Measurements from ENCODE around the gene SEPTIN10. TPM values are rescaled to one million over a fixed set of nuclear protein-coding genes. Genes with fewer than 3 reads are reported as not detected.

The SEPTIN10 gene
- 32.1 to 55.5 TPM (median 40.6 TPM) in 5 replicates for total RNA-seq (2022; extraction: Qiagen RNA extraction)

DNA sequence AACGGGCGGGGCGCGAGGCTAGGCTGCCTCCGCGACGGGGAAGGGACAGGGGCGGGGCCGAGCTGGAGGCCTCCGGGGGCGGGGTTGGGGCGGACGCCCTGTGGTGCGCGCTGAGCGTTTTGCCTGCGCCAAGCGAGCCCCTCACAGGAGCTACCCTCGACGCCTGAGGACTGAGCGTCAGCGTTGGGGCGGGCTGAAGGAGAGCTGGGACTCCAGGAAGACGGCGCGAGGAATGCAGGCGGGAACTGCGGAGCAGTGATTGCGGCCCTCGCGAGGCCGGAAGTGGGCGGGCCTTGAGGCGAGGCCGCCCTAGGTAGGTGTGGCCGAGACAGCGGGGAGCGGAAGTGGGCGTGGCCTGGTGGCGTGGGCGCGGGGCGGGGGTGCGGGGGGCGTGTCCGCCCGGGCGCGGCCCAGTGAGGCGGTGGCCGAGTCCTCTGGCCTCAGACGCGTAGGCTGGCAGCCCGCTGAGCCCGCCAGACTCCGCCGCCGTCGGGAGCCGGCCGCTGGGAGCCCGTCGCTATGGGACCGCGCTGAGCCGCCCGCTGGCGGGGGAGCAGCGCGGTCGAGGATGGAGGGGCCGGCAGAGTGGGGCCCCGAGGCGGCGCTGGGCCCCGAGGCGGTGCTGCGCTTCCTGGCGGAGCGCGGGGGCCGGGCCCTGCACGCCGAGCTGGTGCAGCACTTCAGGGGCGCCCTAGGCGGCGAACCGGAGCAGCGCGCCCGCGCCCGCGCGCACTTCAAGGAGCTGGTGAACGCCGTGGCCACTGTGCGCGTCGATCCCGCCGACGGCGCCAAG lies at the start of gene SEPTIN10, which contains the start of gene SOWAHC:
Gene SEPTIN10 (minus strand): TSS at position 45 of the 793 bp plus-strand sequence. CDS start 139 bp downstream, outside the sequence.
Gene SOWAHC (plus strand): TSS at position 443 of the 793 bp plus-strand sequence. CDS start 126 bp downstream, at position 569.

Other genes with a start within 250 kb of the SEPTIN10 start
- 7.5 to 9.7 TPM (median 9.2 TPM) in 5 replicates for gene SOWAHC, start 398 bp upstream of the SEPTIN10 start, total RNA-seq (2022; extraction: Qiagen RNA extraction)
- gene RGPD5, start 180.3 kb upstream of the SEPTIN10 start, total RNA-seq (2022; extraction: Qiagen RNA extraction): 4.8 to 9.7 TPM (median 7.8 TPM) in 5 replicates

Measured in A549 treated with AZD2906 at 1 μM for 4 hours (cell line).